Hematopoietic multipotent progenitor cell treated with erythropoietin and hydrocortisone succinate and interleukin-3 and kit ligand, for 6 days (in vitro differentiated cells): ENCODE results near the gene ZFP30.
"Not testable (repeated sequence)": the region's sequence is repeated elsewhere in the genome, so short reads cannot be mapped to it uniquely, and the experiment has no call there.

Experiments
- DNase-seq: peaks from one replicate; pipeline ENCODE4 v3.0.0-alpha.2; 2015

ZFP30 gene

GRCh38 chr19:37655301-37655688 is at the start of gene ZFP30:
Gene ZFP30 (minus strand): TSS chr19:37655465. CDS start chr19:37647822, 7,643 bp downstream.
- DNase-seq: peak; percentile 79

- no peak for DNase-seq
Observed at GRCh38 chr19:37699057-37699456, 43.8 kb upstream of the ZFP30 start.

DNA sequence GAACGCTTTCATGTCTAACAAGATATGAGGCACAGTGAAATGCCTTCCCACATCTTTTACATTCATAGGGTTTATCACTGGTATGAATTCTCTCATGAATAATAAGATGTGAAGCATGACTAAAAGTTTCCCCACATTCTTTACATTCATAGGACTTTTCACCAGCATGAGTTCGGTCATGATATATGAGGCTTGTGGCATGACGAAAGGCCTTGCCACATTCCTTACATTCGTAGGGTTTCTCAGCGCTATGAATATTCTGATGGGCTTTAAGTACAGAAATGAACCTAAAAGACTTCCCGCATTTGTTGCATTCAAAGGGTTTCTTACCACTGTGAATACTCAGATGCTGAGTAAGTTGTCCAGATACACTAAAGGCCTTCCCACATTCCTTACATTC is 43.0 kb upstream of the ZFP30 start:
- no peak for DNase-seq

GRCh38 chr19:37695144-37695899 is 40.1 kb upstream of the ZFP30 start:
- no peak for DNase-seq

GRCh38 chr19:37692956-37693620 is 37.8 kb upstream of the ZFP30 start:
- DNase-seq: peak; percentile 19

DNA sequence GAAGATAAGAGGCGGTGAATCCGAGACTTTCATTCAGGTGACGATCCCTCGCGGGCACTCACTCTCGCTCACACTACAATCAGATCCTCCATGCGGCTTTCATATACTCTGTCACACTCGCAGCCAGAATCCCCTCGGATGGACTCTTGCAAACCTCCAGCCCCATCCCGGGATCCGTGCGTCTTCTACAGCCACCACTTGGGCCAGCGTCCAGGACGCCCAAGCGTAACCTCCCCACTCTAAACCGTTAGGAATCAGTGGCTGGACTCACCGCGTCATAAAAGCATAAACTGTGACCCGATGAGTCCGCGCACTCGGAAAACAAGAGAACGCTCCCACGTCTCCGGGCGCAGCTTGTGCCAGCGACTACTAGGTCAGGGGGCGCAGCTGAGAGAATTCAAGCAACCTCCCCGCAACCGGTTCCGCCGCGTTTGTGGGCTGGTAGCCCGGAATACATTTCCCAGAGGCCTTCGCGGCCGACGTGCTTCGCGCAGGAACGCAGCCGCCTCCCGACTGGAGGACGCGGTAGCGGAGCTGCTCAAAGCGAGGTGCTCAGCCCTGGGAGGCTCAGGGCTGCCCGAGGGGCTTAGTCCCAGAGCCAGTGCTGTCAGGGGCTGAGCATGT is 36.7 kb upstream of the ZFP30 start:
- peak; percentile 63 for DNase-seq

GRCh38 chr19:37683520-37683919 is 28.3 kb upstream of the ZFP30 start:
- DNase-seq: no peak

DNA sequence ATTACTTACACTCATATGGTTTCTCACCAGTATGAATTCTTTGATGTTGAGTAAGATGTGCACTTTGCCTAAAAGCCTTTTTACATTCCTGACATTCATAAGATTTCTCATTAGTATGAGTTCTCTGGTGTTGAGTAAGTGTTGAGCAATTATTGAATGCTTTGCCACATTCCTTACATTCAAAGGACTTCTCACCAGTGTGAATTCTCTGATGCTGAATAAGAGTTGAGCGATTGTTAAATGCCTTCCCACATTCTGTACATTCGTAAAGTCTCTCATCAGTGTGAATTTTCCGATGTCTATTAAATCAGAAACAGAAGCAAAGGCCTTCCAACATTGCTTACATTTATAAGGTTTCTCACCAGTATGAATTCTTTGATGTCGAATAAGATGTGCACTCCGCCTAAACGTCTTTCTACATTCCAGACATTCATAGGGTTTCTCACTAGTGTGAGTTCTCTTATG is 14.2 kb upstream of the ZFP30 start:
- DNase-seq: no peak

GRCh38 chr19:37657157-37657556 is 1.9 kb upstream of the ZFP30 start:
- DNase-seq: not testable (repeated sequence)

DNA sequence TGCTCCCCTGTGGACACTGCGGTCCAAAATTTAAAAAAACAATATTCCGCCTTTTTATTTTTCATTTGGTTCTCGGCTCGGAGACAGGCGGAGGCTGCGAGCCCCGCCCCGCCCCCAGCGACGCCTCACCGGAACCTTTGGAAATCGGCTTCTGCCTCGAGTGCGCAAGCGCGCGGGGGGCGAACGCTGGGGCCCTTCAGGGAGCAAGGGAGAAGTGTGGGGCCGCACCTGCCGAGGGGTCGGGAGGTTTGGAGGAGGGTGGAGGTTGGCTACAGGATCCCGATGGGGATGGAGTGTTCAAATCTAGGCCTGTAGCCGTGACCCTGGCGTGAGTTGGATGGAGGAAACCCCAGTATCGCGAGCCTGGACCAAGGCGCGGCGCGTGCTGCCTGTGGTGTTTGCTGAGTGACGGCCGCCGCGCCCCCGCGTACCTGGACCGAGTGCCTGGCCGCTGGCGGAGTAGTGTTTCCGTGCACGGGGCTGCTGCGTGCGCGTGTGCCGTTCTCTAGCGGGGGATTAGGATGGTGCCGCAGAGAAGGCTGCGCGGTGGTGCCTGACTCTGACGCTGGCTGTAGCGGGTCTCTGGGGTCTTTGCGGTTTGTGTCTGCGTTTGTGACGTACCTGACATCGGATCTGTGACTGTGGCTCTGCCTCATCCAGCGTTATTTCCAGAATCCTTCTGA is 565 bp upstream of the ZFP30 start:
- DNase-seq: peak; percentile 83

- DNase-seq: peak; percentile 66
Observed at GRCh38 chr19:37654629-37655300, 500 bp downstream of the ZFP30 start.

GRCh38 chr19:37654118-37654517 is 1.1 kb downstream of the ZFP30 start:
- DNase-seq: peak; percentile 34

DNA sequence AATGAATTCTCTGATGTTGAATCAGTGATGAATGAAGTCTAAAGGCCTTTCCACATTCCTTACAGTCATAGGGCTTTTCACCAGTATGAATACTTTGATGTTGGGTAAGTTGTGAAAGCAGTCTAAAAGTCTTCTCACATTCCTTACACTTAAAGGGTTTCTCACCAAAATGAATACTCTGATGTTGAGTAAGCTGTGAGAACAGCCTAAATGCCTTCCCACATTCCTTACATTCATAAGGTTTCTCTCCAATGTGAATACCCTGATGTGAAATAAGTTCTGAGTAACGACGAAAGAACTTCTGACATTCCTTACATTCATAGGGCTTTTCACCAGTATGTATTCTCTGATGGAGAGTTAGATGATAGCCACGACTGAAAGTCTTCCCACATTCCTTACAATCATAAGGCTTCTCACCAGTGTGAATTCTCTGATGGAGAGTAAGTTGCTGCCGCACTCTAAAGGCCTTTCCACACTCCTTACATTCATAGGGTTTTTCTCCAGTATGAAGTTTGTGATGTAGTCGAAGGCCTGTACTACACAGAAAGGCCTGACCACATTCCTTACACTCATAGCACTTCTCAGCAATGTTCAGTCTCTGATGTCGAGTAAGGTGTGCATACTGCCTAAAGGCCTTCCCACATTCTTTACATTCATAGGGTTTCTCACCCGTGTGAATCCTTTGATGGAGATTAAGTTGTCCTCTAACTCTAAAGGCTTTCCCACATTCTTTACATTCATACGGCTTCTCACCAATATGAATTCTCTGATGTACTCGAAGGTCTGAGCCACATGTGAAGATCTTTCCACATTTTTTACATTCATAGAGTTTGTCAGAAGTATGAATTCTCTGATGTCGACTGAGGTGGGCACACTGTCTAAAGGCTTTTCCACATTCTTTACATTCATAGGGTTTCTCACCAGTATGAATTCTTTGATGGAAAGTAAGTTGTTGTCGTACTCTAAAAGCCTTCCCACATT is 19.9 kb downstream of the ZFP30 start:
- DNase-seq: no peak

GRCh38 chr19:37594982-37595382 is 60.3 kb downstream of the ZFP30 start:
- DNase-seq: no peak

DNA sequence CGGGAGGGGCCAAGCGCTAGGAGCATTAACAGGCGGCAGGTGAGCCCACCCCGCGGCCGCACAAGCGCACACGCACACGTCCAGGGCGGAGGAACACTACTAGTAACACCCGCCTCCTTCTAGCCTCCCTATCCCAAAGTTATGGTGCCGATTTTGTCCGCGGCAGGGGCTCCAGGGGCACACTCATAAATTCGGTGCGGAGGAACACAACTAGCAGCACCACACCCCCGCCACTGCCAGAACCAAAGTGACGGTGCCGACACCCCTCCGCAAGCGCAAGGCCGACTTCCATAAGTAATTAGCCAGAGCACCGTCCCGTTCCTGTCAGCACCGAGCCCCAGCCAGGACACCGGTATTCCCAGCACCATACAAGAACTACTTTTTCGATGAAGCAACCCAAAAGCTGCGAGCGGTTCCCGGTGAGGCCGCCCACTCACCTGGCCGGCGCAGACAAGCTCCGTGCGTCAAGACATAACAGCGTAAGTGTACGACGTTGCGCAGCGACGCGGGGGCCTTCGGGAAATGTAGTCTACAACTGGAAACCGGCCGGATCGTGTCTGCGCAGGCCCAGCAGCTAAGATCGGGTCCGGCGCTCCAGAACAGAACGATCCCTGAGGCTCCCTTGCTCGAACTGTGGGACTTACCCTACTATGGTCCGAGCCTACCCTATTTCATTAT is 60.8 kb downstream of the ZFP30 start, which contains the start of the genes ZNF540 and ZNF571:
ZNF540 (plus strand) TSS at position 573 of the 678 bp plus-strand sequence. CDS start 3,572 bp downstream, outside the sequence.
ZNF571 (minus strand) TSS at position 489 of the 678 bp plus-strand sequence. CDS start 8,116 bp downstream, outside the sequence.
- peak; percentile 96 for DNase-seq

DNA sequence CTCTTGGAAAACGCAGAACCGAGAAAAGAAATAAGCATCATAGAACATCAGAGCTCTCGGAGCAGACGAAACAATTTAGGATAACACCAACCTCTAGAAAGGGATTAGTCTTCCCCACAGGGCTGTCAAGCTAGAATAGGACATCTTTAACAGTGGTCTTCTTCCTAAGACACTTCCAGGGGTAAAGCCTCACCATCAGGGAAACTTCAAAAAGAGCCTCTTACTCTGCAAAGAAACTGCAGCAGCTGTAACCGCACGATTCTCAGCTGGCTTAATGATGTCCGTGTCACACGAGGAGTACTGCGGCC is 61.3 kb downstream of the ZFP30 start:
- DNase-seq: no peak

GRCh38 chr19:37583340-37583739 is 71.9 kb downstream of the ZFP30 start:
- DNase-seq: no peak

- no peak for DNase-seq
Observed at GRCh38 chr19:37572203-37572602, 83.1 kb downstream of the ZFP30 start.

GRCh38 chr19:37565370-37565669 is 89.9 kb downstream of the ZFP30 start:
- no peak for DNase-seq

DNA sequence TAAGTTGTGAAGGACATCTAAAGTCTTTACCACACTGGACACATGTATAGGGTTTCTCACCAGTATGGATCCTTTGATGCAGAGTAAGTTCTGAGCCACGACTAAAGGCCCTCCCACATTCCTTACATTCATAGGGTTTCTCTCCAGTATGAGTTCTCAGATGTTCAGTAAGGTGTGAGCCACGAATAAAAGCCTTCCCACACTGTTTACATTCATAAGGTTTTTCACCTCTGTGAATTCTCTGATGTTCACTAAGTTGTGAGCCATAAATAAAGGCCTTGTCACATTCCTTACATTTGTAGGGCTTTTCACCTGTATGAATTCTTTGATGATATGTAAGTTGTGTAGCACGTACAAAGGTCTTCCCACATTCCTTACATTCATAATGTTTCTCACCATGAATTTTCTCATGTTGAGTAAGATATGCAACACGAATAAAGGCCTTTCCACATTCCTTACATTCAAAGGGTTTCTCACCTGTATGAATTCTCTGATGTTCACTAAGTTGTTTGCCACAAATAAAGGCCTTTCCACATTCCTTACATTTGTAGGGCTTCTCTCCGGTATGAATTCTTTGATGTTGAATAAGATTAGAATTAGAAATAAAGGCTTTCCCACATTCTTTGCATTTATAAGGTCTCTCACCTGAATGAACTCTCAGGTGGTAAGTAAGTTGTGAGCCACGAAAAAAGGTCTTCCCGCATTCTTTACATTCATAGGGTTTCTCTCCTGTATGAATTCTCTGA is 90.5 kb downstream of the ZFP30 start:
- DNase-seq: no peak
